A673 (cell line): Measurements from ENCODE around the gene FNIP1. TPM values are rescaled to one million over a fixed set of nuclear protein-coding genes. Genes with fewer than 3 reads are reported as not detected.
A peak's percentile ranks its signal among the peaks of the same experiment; 100 is the strongest.

Source experiments
- BruUV-seq: library from RNA; stranded (reverse); fragments of 400-500 nt; replicated peaks from 2 replicates; lab custom pipeline; 2021; lab: Mats Ljungman, UMichigan
- CTCF ChIA-PET: fragments of 300-600 bp; sonication (Branson Sonifier 250); formaldehyde crosslinking; loops from one replicate; lab custom pipeline; 2022; ENCODE audit warnings: antibody characterized with exemption; lab: Charles Lee
- POLR2A ChIA-PET: fragments of 300-600 bp; sonication (Branson Sonifier 250); formaldehyde crosslinking; loops from one replicate; lab custom pipeline; 2022; ENCODE audit warnings: antibody characterized with exemption; ENCODE audit not compliant: low non-redundant PET; lab: Charles Lee
- DNase-seq: peaks from one replicate; pipeline ENCODE4 v3.0.0-alpha.2; 2015; ENCODE audit warnings: low spot score
- H3K27ac ChIP-seq: fragments of 200-600 bp; sonication (generic); 2 replicates; pipeline ENCODE4 v1.5.1; 2016; ENCODE audit warnings: mixed run types, low read depth, mild to moderate bottlenecking, mixed read lengths, antibody characterized with exemption, low read length; ENCODE audit not compliant: poor library complexity, severe bottlenecking
- H3K27me3 ChIP-seq: fragments of 200-600 bp; sonication (generic); replicated peaks from 2 replicates; pipeline ENCODE4 v1.6.1; 2017; ENCODE audit warnings: mixed run types, low read depth, mild to moderate bottlenecking, mixed read lengths, antibody characterized with exemption, low read length; ENCODE audit not compliant: insufficient read depth, poor library complexity
- H3K36me3 ChIP-seq: fragments of 200-600 bp; sonication (generic); 2 replicates; pipeline ENCODE4 v1.6.1; 2016; ENCODE audit warnings: mixed run types, mild to moderate bottlenecking, mixed read lengths, antibody characterized with exemption, low read length; ENCODE audit not compliant: insufficient read depth, poor library complexity, severe bottlenecking
- H3K4me1 ChIP-seq: fragments of 200-600 bp; sonication (generic); 2 replicates; pipeline ENCODE4 v1.6.1; 2017; ENCODE audit warnings: mixed run types, mild to moderate bottlenecking, mixed read lengths, antibody characterized with exemption, low read length; ENCODE audit not compliant: insufficient read depth, poor library complexity, severe bottlenecking
- H3K4me3 ChIP-seq: fragments of 200-600 bp; sonication (generic); 2 replicates; pipeline ENCODE4 v1.5.1; 2016; ENCODE audit warnings: low read depth, mixed run types, mild to moderate bottlenecking, mixed read lengths, low read length; ENCODE audit not compliant: poor library complexity, severe bottlenecking
- H3K9me3 ChIP-seq: fragments of 200-600 bp; sonication (generic); 2 replicates; pipeline ENCODE4 v1.6.1; 2016; ENCODE audit warnings: mixed run types, low read depth, mild to moderate bottlenecking, mixed read lengths, antibody characterized with exemption, low read length; ENCODE audit not compliant: poor library complexity, severe bottlenecking
- CTCF ChIP-seq: fragments of 300-800, 200-600 bp; sonication (generic); conservative IDR thresholded peaks from 2 replicates; pipeline ENCODE4 v1.5.1; 2017; ENCODE audit warnings: low read depth, mild to moderate bottlenecking, antibody characterized with exemption, low read length, moderate library complexity, mixed read lengths
- EZH2 ChIP-seq: fragments of 200-600 bp; sonication (generic); IDR thresholded peaks from 2 replicates; pipeline ENCODE4 v1.6.1; 2017; ENCODE audit warnings: borderline replicate concordance, low read depth, mild to moderate bottlenecking, mixed read lengths, antibody characterized with exemption, low read length; ENCODE audit not compliant: poor library complexity, severe bottlenecking
- intact Hi-C: fragments of 100-400 bp; cut with micrococcal nuclease; formaldehyde crosslinking; loops from one replicate; pipeline ENCODE4 v1.10.0; 2022; ENCODE audit not compliant: unreplicated experiment
- total RNA-seq: library from RNA; stranded (reverse); gene quantifications from 2 replicates; pipeline ENCODE4 v1.2.3, GENCODE V29; 2021

The FNIP1 gene
- total RNA-seq, 1 experiment from 2014 or later: 22.9 TPM

DNA sequence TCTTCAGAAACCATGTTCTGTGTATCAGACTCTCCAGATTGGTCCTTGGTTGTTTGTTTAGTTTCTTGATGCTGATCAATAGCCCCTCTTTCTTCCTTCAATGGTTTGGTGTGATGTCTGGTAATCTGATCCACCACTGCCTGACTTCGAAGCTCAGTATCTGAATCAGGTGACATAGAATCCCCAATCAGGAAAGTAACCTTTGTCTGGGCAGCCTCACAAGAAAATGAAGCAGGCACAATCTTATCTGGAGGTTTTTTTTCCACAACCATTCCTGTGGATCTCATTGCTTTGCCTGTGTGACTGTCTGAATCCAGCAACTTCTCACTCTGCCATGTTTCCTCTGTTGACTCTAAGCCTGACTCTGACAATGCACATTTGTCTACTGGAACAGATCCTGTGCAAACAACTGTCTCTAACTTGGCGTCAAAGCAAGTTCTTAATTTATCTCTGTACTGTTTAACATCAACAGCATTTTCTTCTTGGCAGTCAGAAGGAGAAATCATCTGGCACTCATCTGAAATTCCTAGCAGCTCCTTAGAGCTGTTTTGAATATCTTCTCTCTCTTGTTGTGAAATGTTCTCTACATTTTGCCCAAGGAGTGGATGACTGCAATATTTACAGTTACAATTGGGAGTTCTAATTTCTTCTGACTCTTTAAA lies 124.7 kb downstream of the FNIP1 start:
- TF ChIP-seq EZH2: no peak
- TF ChIP-seq CTCF: no peak
- no peaks in the 10 kb centered on the region for H3K4me1 ChIP-seq
- no peaks in the 10 kb centered on the region for H3K27me3 ChIP-seq
- no peaks in the 10 kb centered on the region for H3K9me3 ChIP-seq
- peaks cover 20% of the 10 kb centered on the region for H3K36me3 ChIP-seq
- DNase-seq: no peak
- no peak overlapping the region for H3K4me3 ChIP-seq
- intact Hi-C loops: no loop called here
- BruUV-seq: TSS peak; percentile 32
- CTCF ChIA-PET: no interaction called here
- POLR2A ChIA-PET: no interaction called here
- no peak overlapping the region for H3K27ac ChIP-seq

- Histone ChIP-seq H3K36me3 (peaks cover 20% of the 10 kb centered on the region), H3K4me3 (no peak overlapping the region), H3K27ac (no peak overlapping the region), H3K27me3 (no peaks in the 10 kb centered on the region), H3K9me3 (no peaks in the 10 kb centered on the region), H3K4me1 (no peaks in the 10 kb centered on the region)
- BruUV-seq: no TSS peak
- intact Hi-C loops: no loop called here
- TF ChIP-seq EZH2: no peak
- TF ChIP-seq CTCF: no peak
- ChIA-PET POLR2A (no interaction called here), CTCF (no interaction called here)
- no peak for DNase-seq
Measured at GRCh38 chr5:131671409-131671808, 125.4 kb downstream of the FNIP1 start.

DNA sequence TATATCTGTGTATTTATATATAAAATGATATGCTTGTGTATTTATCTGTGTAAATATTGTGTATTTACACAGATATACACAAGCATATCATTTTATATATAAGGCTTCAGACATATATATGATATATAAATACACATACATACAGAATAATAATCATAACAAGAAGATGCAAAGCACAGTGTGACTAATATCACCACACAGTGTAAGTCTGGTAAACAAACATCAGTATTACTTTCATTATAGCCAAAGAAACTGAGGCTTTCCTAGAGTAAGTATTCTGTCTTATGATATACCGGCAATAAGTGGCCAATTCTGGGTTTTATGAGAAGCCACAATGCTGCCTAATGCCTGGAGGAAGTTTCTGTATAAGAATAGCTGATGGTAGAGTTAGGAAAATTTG lies 131.9 kb downstream of the FNIP1 start:
- H3K9me3 ChIP-seq: no peaks in the 10 kb centered on the region
- H3K4me1 ChIP-seq: no peaks in the 10 kb centered on the region
- ChIA-PET POLR2A (no interaction called here), CTCF (no interaction called here)
- no peaks in the 10 kb centered on the region for H3K27me3 ChIP-seq
- DNase-seq: no peak
- intact Hi-C loops: no loop called here
- no TSS peak for BruUV-seq
- H3K36me3 ChIP-seq: peaks cover 14% of the 10 kb centered on the region
- H3K27ac ChIP-seq: no peak overlapping the region
- H3K4me3 ChIP-seq: no peak overlapping the region
- TF ChIP-seq EZH2 (no peak), CTCF (no peak)
